ENCODE results near the gene AP3D1. TPM values are rescaled to one million over a fixed set of nuclear protein-coding genes. Genes with fewer than 3 reads are reported as not detected.

Gene AP3D1
- total and polyA plus RNA-seq, 8 donors = 68.8 to 128 (median 81.9) TPM

GRCh38 chr19:2115911-2116426, 35.4 kb downstream of the AP3D1 start:
- Histone ChIP-seq H3K27ac (no peak overlapping the region), H3K4me3 (no peak overlapping the region), H3K27me3 (no peaks in the 10 kb centered on the region), H3K36me3 (peaks cover 0 to 100% of the 10 kb centered on the region in 2 donors), H3K9me3 (no peaks in the 10 kb centered on the region), H3K4me1 (no peaks in the 10 kb centered on the region)
- intact Hi-C loops (cut with DNase I) = no loop called here
- DNase-seq (no peak), ATAC-seq (no peak)
- TF ChIP-seq CTCF (IDR thresholded peaks at IDR 0.05) = no peak

GRCh38 chr19:2115324-2115723, 36.0 kb downstream of the AP3D1 start:
- peaks cover 0 to 100% of the 10 kb centered on the region in 2 donors for H3K36me3 ChIP-seq
- no peak for TF ChIP-seq CTCF (IDR thresholded peaks at IDR 0.05)
- H3K4me1 ChIP-seq = no peaks in the 10 kb centered on the region
- DNase-seq (no peak), ATAC-seq (no peak)
- intact Hi-C loops (cut with DNase I) = no loop called here
- H3K27me3 ChIP-seq = no peaks in the 10 kb centered on the region
- no peaks in the 10 kb centered on the region for H3K9me3 ChIP-seq
- no peak overlapping the region for H3K27ac ChIP-seq
- no peak overlapping the region for H3K4me3 ChIP-seq

- no peak overlapping the region for H3K4me3 ChIP-seq
- H3K36me3 ChIP-seq = peaks cover 0 to 100% of the 10 kb centered on the region in 2 donors
- H3K27ac ChIP-seq = no peak overlapping the region
- intact Hi-C loops (cut with DNase I) = no loop called here
- H3K27me3 ChIP-seq = no peaks in the 10 kb centered on the region
- TF ChIP-seq CTCF (IDR thresholded peaks at IDR 0.05) = no peak
- ATAC-seq (no peak), DNase-seq (no peak)
- no peaks in the 10 kb centered on the region for H3K9me3 ChIP-seq
- no peaks in the 10 kb centered on the region for H3K4me1 ChIP-seq
These were observed 36.5 kb downstream of the AP3D1 start for GRCh38 chr19:2114821-2115220.

GRCh38 chr19:2114218-2114617, 37.1 kb downstream of the AP3D1 start:
- no peak for DNase-seq
- Histone ChIP-seq H3K27ac (no peak overlapping the region), H3K4me1 (no peaks in the 10 kb centered on the region), H3K27me3 (no peaks in the 10 kb centered on the region), H3K4me3 (no peak overlapping the region), H3K36me3 (peaks cover 0 to 100% of the 10 kb centered on the region in 2 donors), H3K9me3 (no peaks in the 10 kb centered on the region)
- intact Hi-C loops (cut with DNase I) = no loop called here
- no peak for ATAC-seq
- TF ChIP-seq CTCF (IDR thresholded peaks at IDR 0.05) = no peak

- no peaks in the 10 kb centered on the region for H3K9me3 ChIP-seq
- no peaks in the 10 kb centered on the region for H3K4me1 ChIP-seq
- H3K4me3 ChIP-seq = no peak overlapping the region
- no peak overlapping the region for H3K27ac ChIP-seq
- no peak for TF ChIP-seq CTCF (IDR thresholded peaks at IDR 0.05)
- no peaks in the 10 kb centered on the region for H3K27me3 ChIP-seq
- no peak for ATAC-seq
- intact Hi-C loops (cut with DNase I) = no loop called here
- peaks cover 0 to 100% of the 10 kb centered on the region in 2 donors for H3K36me3 ChIP-seq
- DNase-seq = no peak
These were observed 37.7 kb downstream of the AP3D1 start for GRCh38 chr19:2113439-2114211.

Data from left lung (tissue), 10 donors.